A549 (cell line): Measurements from ENCODE around the gene GCM1. TPM values are rescaled to one million over a fixed set of nuclear protein-coding genes. Genes with fewer than 3 reads are reported as not detected.

Experiments
- ATAC-seq, 2 experiments: fragments of 200-7000 bp in 1 of 2; fragments of >200 bp in 1 of 2; cut with Nextera tagmentation in 1 of 2; cut with Tn5 transposase in 1 of 2; 3 replicates each; pipeline versions ENCODE4 v1.8.0 to v1.9.1; 2018 to 2020; ENCODE audit warnings: mild to moderate bottlenecking in 1 of 2, moderate library complexity in 1 of 2
- CTCF ChIA-PET: fragments of 300-600 bp; sonication (Branson Sonifier 250); formaldehyde crosslinking; extraction: SDS; loops from one replicate; lab custom pipeline; 2021; ENCODE audit warnings: antibody characterized with exemption, inconsistent platforms; lab: Yijun Ruan, JAX
- POLR2A ChIA-PET: fragments of 350-600 bp; formaldehyde crosslinking; extraction: SDS; loops from one replicate; lab custom pipeline; 2021; ENCODE audit warnings: antibody characterized with exemption, inconsistent platforms; lab: Yijun Ruan, JAX
- DNase-seq, 2 experiments: peaks; one replicate each; pipeline versions ENCODE4 v3.0.0 to v3.0.0-alpha.2; 2011 to 2016; ENCODE audit warnings: low read depth in 1 of 2, low spot score in 1 of 2
- FAIRE-seq: peaks from 2 replicates; lab custom pipeline; 2011; peaks lifted over from hg19 to GRCh38; lab: Jason Lieb, UNC
- H3K27ac ChIP-seq, 2 experiments: fragments of >200 bp; sonication (Bioruptor Twin); formaldehyde crosslinking; 3 replicates each; pipeline ENCODE4 v1.5.1; 2016 to 2017
- H3K4me1 ChIP-seq: fragments of >200 bp; sonication (Bioruptor Twin); formaldehyde crosslinking; 3 replicates; pipeline ENCODE4 v1.6.1; 2016
- H3K4me2 ChIP-seq: fragments of >200 bp; sonication (Bioruptor Twin); formaldehyde crosslinking; 3 replicates; pipeline ENCODE4 v1.6.1; 2016
- H3K4me3 ChIP-seq: fragments of >200 bp; sonication (Bioruptor Twin); formaldehyde crosslinking; 3 replicates; pipeline ENCODE4 v1.5.1; 2016
- H3K9me3 ChIP-seq: fragments of >200 bp; sonication (Bioruptor Twin); formaldehyde crosslinking; 3 replicates; pipeline ENCODE4 v1.6.1; 2016
- CHD2 ChIP-seq: fragments of 150-350 bp; IDR thresholded peaks from 2 replicates; pipeline ENCODE4 v1.6.1; 2014; ENCODE audit warnings: low read length; ENCODE audit not compliant: partially characterized antibody
- EHF ChIP-seq: fragments of 250-450 bp; sonication (Bioruptor Pico); IDR thresholded peaks from 2 replicates; pipeline ENCODE4 v1.5.0; 2020; ENCODE audit warnings: mild to moderate bottlenecking
- FOSB ChIP-seq: fragments of 250-450 bp; sonication (Bioruptor Pico); IDR thresholded peaks from 2 replicates; pipeline ENCODE4 v1.5.0; 2020; ENCODE audit warnings: mild to moderate bottlenecking, moderate library complexity
- FOSL2 ChIP-seq, 2 experiments: fragments of 450-650 bp in 1 of 2; fragments of >200 bp in 1 of 2; sonication (Bioruptor Twin) in 1 of 2; formaldehyde crosslinking; IDR thresholded peaks; 2 replicates each; pipeline versions ENCODE4 v1.5.0 to v1.6.1; 2016 to 2020; ENCODE audit warnings: mild to moderate bottlenecking in 1 of 2, moderate library complexity in 1 of 2
- FOXS1 ChIP-seq: fragments of 250-450 bp; sonication (Bioruptor Pico); IDR thresholded peaks from 2 replicates; pipeline ENCODE4 v1.5.0; 2020; ENCODE audit warnings: mild to moderate bottlenecking, moderate library complexity
- GATA3 ChIP-seq: IDR thresholded peaks from 2 replicates; pipeline ENCODE4 v1.6.1; 2012; ENCODE audit warnings: borderline replicate concordance
- HDAC2 ChIP-seq: fragments of 200-600 bp; sonication (generic); IDR thresholded peaks from 2 replicates; pipeline ENCODE4 v1.6.1; 2016
- KDM1A ChIP-seq: fragments of 200-600 bp; sonication (generic); IDR thresholded peaks from 2 replicates; pipeline ENCODE4 v1.6.1; 2016; ENCODE audit warnings: low read depth, mild to moderate bottlenecking
- NFE2L2 ChIP-seq: fragments of 150-350 bp; conservative IDR thresholded peaks from 2 replicates; pipeline ENCODE4 v1.6.1; 2014; ENCODE audit warnings: low read length
- PHF8 ChIP-seq: fragments of 200-600 bp; sonication (generic); IDR thresholded peaks from 2 replicates; pipeline ENCODE4 v1.6.1; 2016; ENCODE audit warnings: low read depth, mild to moderate bottlenecking, antibody characterized with exemption, moderate library complexity, borderline replicate concordance
- POLR2A ChIP-seq: IDR thresholded peaks from 2 replicates; pipeline ENCODE4 v1.6.1; 2012; ENCODE audit warnings: mild to moderate bottlenecking, low read length
- POLR2AphosphoS2 ChIP-seq: conservative IDR thresholded peaks from 2 replicates; pipeline ENCODE4 v1.6.1; 2012; ENCODE audit warnings: low read length, improper control_type of control experiment, inconsistent platforms
- RARB ChIP-seq: fragments of 250-450 bp; sonication (Bioruptor Pico); IDR thresholded peaks from 2 replicates; pipeline ENCODE4 v1.8.0; 2021; ENCODE audit warnings: mild to moderate bottlenecking, moderate library complexity
- RCOR1 ChIP-seq: fragments of 150-350 bp; IDR thresholded peaks from 2 replicates; pipeline ENCODE4 v1.6.1; 2014; ENCODE audit warnings: antibody characterized with exemption, low read length, low read depth
- SMC3 ChIP-seq: fragments of >200 bp; sonication (Bioruptor Twin); formaldehyde crosslinking; IDR thresholded peaks from 3 replicates; pipeline ENCODE4 v1.6.1; 2018; ENCODE audit warnings: inconsistent platforms
- TP53 ChIP-seq: fragments of 250-450 bp; sonication (Bioruptor Pico); IDR thresholded peaks from 2 replicates; pipeline ENCODE4 v1.5.0; 2021; ENCODE audit warnings: mild to moderate bottlenecking, moderate library complexity
- ZSCAN20 ChIP-seq: fragments of 250-450 bp; sonication (Bioruptor Pico); IDR thresholded peaks from 2 replicates; pipeline ENCODE4 v1.8.0; 2022; ENCODE audit warnings: mild to moderate bottlenecking, moderate library complexity
- whole genome bisulfite sequencing: methylation state at CpG from one replicate; pipeline ENCODE4 v1.1.6; 2017; ENCODE audit errors: missing lambda C conversion rate; 5-methylcytosine and 5-hydroxymethylcytosine counted together
- polyA plus RNA-seq, 4 experiments: library from polyadenylated mRNA; depleted of rRNA in 3 of 4; stranded (reverse); fragments of >200 nt; fragmentation: RNase III in 1 of 4; extraction: RNeasy Plus Mini Kit Qiagen cat#74134 plus additional on column Dnase treatment in 1 of 4; gene quantifications; 2 replicates in 3 of 4; 3 replicates in 1 of 4; pipeline ENCODE4 v1.2.3, GENCODE V29; 2011 to 2017
- TF ChIP-seq, protein P1 (sequence below): fragments of >200 bp; sonication (Bioruptor Twin); formaldehyde crosslinking; IDR thresholded peaks from 2 replicates; pipeline ENCODE4 v1.6.1; 2016
- TF ChIP-seq, protein P2 (sequence below): IDR thresholded peaks from 2 replicates; pipeline ENCODE4 v1.6.1; 2012; ENCODE audit warnings: low read depth, borderline replicate concordance
- TF ChIP-seq, protein P3 (sequence below): fragments of 250-450 bp; sonication (Bioruptor Pico); IDR thresholded peaks from 2 replicates; pipeline ENCODE4 v1.5.0; 2021; ENCODE audit warnings: mild to moderate bottlenecking, moderate library complexity, borderline replicate concordance
- TF ChIP-seq, protein P4 (sequence below): IDR thresholded peaks from 2 replicates; pipeline ENCODE4 v1.6.1; 2012

The GCM1 gene
- polyA plus RNA-seq, 2 of the 4 experiments (the other 2 are of a cell fraction), result 0.03 to 0.08 TPM

DNA sequence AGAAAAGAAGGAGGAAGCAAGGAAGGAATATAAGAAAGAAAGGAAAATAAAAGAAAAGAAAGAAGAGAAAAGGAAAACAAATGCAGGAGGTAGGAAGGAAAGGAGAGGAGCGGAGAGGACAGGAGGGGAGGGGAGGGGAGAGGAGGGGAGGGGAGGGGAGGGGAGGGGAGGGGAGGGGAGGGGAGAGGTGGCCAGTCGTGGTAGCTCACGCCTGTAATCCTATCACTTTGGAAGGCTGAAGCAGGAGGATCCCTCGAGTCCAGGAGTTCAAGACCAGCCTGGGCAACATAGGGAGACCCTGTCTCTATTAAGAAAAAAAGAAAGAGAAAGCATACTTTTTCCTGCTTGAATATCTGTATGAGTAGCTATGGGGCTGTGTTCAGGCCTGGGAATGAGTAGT, 46.4 kb upstream of the GCM1 start:
- TF ChIP-seq, protein P1, sequence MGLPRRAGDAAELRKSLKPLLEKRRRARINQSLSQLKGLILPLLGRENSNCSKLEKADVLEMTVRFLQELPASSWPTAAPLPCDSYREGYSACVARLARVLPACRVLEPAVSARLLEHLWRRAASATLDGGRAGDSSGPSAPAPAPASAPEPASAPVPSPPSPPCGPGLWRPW, result no peak
- TF ChIP-seq KDM1A, result no peak
- TF ChIP-seq PHF8, result no peak
- no peak for TF ChIP-seq RARB (CRISPR knock-in tag)
- no peak for TF ChIP-seq POLR2AphosphoS2
- TF ChIP-seq HDAC2, result no peak
- TF ChIP-seq RCOR1, result no peak
- TF ChIP-seq FOSB (CRISPR knock-in tag), result no peak
- no peak for TF ChIP-seq GATA3
- no peak for TF ChIP-seq FOXS1 (CRISPR knock-in tag)
- no peak for TF ChIP-seq EHF (CRISPR knock-in tag)
- no peak for TF ChIP-seq ZSCAN20 (CRISPR knock-in tag)
- TF ChIP-seq, protein P2, sequence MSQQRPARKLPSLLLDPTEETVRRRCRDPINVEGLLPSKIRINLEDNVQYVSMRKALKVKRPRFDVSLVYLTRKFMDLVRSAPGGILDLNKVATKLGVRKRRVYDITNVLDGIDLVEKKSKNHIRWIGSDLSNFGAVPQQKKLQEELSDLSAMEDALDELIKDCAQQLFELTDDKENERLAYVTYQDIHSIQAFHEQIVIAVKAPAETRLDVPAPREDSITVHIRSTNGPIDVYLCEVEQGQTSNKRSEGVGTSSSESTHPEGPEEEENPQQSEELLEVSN, result no peak
- TF ChIP-seq, protein P3, sequence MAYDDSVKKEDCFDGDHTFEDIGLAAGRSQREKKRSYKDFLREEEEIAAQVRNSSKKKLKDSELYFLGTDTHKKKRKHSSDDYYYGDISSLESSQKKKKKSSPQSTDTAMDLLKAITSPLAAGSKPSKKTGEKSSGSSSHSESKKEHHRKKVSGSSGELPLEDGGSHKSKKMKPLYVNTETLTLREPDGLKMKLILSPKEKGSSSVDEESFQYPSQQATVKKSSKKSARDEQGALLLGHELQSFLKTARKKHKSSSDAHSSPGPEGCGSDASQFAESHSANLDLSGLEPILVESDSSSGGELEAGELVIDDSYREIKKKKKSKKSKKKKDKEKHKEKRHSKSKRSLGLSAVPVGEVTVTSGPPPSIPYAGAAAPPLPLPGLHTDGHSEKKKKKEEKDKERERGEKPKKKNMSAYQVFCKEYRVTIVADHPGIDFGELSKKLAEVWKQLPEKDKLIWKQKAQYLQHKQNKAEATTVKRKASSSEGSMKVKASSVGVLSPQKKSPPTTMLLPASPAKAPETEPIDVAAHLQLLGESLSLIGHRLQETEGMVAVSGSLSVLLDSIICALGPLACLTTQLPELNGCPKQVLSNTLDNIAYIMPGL, result no peak
- TF ChIP-seq SMC3, result no peak
- TF ChIP-seq, protein P4, sequence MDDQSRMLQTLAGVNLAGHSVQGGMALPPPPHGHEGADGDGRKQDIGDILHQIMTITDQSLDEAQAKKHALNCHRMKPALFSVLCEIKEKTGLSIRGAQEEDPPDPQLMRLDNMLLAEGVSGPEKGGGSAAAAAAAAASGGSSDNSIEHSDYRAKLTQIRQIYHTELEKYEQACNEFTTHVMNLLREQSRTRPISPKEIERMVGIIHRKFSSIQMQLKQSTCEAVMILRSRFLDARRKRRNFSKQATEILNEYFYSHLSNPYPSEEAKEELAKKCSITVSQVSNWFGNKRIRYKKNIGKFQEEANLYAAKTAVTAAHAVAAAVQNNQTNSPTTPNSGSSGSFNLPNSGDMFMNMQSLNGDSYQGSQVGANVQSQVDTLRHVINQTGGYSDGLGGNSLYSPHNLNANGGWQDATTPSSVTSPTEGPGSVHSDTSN, result no peak
- TF ChIP-seq NFE2L2, result no peak
- no peak for TF ChIP-seq FOSL2 (IDR thresholded peaks at IDR 0.05)
- no peak for TF ChIP-seq FOSL2 (CRISPR knock-in tag; IDR thresholded peaks at IDR 0.05)
- TF ChIP-seq TP53 (CRISPR knock-in tag), result no peak
- Histone ChIP-seq H3K4me2 (no peak overlapping the region), H3K4me1 (no peaks in the 10 kb centered on the region), H3K4me3 (no peak overlapping the region), H3K9me3 (no peaks in the 10 kb centered on the region), H3K27ac (no peak overlapping the region)
- no peak for FAIRE-seq
- ChIA-PET POLR2A (no interaction called here), CTCF (no interaction called here)
- no peak for ATAC-seq
- no peak for DNase-seq
- WGBS, result 63% methylated on average over 4 of the region's 4 CpGs

DNA sequence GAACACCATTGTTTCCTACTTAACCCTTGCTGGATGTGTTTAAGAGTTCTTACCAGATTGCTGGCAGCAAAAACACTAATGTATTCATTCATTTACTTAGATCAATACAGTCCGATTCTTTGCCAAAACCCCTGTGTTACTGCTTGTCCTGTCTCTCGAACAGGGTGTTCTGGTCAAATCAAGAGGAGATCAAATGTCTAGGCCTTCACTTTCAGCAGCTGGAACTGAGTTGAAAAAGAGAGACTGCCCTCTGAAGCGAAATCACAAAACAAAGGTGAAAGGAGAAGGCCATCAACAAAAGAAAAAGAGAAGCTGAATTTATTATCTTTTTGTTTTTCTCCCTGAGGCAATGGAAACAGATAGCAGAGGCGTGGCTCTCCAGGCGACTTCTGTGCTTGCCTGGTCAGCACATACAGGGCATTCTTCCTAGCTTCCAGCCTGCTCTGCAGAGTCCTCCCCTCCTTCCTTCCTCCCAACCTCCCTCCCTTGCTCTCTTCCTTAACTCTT, 44.1 kb upstream of the GCM1 start:
- Histone ChIP-seq H3K27ac (no peak overlapping the region), H3K4me2 (no peak overlapping the region), H3K9me3 (no peaks in the 10 kb centered on the region), H3K4me1 (no peaks in the 10 kb centered on the region), H3K4me3 (no peak overlapping the region)
- ChIA-PET CTCF (no interaction called here), POLR2A (no interaction called here)
- TF ChIP-seq POLR2A (no peak), CHD2 (no peak)
- TF ChIP-seq, protein P3, result no peak
- WGBS, result 65% methylated on average over 5 of the region's 5 CpGs
- ATAC-seq (0 out of 6 replicates have a peak, but pooled peaks of 1 of the 2 experiments have one; percentile 41), FAIRE-seq (no peak), DNase-seq (no peak)
